Raji (cell line): ENCODE results near the gene ITPRIP.

ENCODE experiments used
- POLR2A ChIP-seq: IDR thresholded peaks from 2 replicates; pipeline ENCODE4 v1.6.1; 2011; ENCODE audit warnings: low read depth, low read length, control low read depth; ENCODE audit not compliant: insufficient read depth

The ITPRIP gene

DNA sequence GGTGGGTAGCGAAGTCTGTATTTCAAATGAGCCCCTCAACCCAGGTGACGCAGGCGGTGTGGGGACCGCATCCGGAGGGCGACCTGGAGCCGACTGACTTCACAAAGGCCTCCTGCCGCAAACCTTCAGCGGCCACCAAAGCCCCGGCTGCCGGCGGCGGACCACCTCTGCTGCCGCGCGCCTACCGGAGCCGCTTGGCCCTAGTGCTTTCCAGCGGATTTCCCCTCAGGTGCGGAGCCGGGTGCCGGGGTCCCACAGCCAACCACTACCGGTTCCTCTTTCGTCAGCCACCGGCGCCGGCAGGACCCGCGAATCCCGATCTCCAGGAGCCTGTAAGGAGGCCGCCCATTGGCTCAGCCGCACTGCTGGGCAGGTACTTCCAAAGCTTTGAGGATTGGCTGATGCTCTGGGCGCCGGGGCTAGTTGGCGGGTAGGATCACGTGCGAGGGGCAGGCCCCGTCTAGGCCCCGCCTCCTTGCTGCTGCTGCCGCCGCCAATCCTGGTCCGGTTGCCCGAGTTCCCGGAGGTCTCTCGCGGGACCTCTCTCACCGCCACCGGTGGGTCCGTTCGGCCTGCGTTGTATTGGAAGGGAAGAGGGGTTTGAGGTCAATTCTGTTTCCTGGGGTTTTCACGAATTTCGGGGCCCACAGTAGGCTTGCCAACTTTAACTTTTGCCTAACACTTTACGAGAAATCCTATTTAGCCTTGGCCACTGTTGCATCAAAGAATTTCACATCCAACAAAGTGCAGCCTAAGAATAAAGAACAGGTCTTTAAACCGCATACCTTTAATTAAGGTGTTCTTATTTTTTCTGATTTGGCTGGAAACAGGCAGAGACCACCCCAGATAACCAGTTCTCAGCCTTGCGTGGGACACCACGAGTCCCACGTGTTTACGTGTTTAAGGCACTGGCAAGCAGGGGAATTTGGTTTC, 69.3 kb downstream of the ITPRIP start, which contains the start of gene GSTO2:
Gene GSTO2 (plus strand): TSS at position 472 of the 933 bp plus-strand sequence. CDS start 5,732 bp downstream, outside the sequence.
- TF ChIP-seq POLR2A: peak; percentile 90

DNA sequence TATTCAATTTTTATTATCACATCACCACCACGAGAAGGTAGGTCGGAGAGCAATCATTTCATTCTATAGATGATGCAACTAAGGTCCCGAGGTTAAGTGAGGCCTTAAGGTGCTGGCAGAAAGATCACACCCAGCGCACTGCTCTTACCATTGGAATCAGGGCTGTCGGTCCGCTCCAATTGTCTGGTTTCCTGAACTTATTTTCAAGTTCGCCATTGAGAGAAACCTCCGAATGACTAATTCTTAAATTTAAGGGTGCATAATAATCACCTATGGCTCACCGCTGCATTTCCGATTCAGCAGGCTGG, 69.9 kb downstream of the ITPRIP start:
- no peak for TF ChIP-seq POLR2A

DNA sequence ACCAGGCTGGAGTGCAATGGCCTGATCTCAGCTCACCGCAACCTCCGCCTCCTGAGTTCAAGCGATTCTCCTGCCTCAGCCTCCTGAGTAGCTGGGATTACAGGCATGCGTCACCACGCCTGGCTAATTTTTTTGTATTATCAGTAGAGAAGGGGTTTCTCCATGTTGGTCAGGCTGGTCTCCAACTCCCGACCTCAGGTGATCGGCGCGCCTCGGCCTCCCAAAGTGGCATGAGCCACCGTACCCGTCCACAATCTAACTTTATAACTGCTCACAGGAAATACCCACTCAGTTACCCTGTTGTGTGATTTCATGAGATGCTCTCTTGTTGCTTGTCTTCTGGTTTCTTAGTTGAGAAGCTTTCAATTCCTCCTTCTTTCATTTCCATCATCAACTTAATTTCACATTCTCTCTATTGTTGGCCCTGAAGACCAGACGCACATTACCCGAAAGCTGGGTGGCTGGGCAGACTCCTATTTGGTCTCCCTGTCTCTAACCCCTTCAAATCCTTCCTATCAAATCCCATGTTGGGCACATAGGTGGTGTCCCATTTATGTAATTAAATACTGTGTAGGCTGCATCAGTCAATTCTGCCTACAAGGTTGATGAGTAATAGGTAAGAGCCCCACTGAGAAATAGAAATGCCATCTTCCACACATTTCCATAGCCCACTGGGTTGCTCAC, 70.4 kb downstream of the ITPRIP start:
- no peak for TF ChIP-seq POLR2A

DNA sequence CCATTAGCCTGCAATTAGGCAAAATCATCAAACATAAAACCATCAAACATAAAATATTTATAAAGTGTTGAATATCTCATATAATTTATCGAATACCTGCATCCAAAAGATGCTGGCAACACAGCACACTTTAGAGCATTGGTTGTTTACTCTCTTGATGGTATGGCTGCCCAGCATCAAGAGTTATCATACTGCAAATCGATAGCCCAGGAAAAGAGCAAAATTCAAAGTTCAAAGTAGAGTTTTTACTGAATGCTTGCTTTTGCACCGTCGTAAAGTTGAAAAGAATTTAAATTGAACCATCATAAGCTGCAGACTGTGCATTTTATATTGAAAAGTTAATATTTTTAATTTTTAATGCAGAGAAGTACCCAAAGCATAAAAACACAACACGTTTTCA, 73.5 kb downstream of the ITPRIP start:
- TF ChIP-seq POLR2A: no peak

DNA sequence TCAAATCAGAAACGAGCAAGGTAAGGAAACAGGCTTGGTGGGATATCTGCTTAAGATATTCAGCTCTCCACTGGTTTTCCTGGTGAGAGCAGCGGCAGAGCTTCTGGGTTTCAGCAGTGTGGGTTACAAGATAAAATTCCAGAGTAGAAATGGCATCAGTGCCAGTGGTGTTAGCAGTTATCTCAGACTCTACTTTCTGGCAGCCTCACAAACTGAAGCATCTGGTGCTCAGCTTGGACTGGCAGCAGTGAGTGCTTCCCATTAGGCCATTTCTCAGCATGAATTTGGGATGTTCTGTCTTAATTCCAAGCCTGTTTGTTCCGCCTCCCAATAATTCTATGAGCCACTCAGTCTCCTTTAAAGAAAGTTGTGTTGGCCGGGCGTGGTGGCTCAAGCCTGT, 76.2 kb downstream of the ITPRIP start:
- TF ChIP-seq POLR2A: no peak

DNA sequence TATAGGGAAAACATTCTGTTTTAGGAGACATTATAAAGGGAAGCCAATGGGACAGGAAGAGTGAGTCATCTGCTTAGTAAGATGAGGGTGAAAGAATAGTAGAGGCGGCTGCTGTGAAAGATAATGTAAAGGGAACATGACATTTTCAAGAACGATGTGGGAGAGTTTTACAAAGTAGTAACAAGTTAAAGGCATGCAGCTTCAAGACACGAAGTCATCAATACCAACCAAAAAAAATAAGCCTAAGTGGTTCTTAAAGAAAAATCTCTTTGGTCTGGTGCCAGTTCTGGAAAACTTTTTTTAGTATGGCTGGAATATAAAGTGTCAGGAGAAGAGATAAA, 77.5 kb downstream of the ITPRIP start:
- no peak for TF ChIP-seq POLR2A

DNA sequence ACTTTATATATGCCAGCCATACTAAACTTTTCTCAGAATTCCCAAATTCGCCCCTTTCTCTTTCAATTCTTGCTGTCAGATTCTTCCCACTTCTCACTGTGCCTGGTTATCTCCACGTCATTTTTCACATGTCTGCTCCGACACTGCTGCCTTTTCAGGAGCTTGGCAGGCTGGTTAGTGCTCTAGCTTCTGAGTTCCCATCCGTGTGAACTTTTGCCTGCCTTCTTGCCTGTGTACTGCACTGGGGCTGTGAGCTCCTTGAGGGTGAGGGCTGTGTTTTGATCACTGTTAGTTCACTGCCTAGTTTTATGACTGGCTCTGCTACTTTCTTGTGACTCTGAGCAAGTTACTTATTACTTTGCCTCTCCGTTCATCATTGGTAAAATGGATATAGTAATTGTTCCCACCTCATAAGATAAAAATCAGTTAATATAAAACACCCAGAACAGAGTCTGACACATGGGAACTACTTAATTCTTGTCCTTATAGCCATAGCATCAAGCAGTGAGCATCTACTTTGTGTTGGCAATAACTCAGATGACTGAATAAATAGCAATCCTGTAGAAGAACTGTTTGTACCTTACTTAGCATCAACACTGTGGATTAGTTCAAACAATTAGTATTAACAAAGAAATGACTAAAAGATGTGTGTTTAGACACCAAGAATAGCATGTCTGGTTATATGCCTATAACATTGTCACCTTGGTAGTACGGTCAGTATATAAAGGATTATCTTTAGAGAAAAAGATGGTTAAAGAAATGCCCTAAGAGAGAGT, 78.1 kb downstream of the ITPRIP start:
- TF ChIP-seq POLR2A: no peak
